MCF 10A (cell line): ENCODE data around the gene DMP1. TPM values are rescaled to one million over a fixed set of nuclear protein-coding genes. Genes with fewer than 3 reads are reported as not detected.

Experiments used
- BruUV-seq: library from RNA; stranded (reverse); fragments of 400-500 nt; replicated peaks from 2 replicates; lab custom pipeline; 2021; lab: Mats Ljungman, UMichigan
- CTCF ChIA-PET: fragments of 300-600 bp; sonication (Branson Sonifier 250); formaldehyde crosslinking; extraction: SDS; loops from one replicate; lab custom pipeline; 2021; ENCODE audit warnings: antibody characterized with exemption, inconsistent platforms; lab: Yijun Ruan, JAX
- POLR2A ChIA-PET: fragments of 300-600, 350-650 bp; sonication (Branson Sonifier 250); formaldehyde crosslinking; extraction: SDS; loops from one replicate; lab custom pipeline; 2020; ENCODE audit warnings: antibody characterized with exemption, inconsistent platforms; lab: Yijun Ruan, JAX
- DNase-seq: peaks from one replicate; pipeline ENCODE4 v3.0.0-alpha.2; 2018; ENCODE audit not compliant: unreplicated experiment
- H3K27ac Mint-ChIP-seq: one replicate; pipeline ENCODE4 v1.8.0; 2022; ENCODE audit warnings: mild to moderate bottlenecking, low read depth, mixed read lengths; ENCODE audit not compliant: unreplicated experiment
- H3K27me3 Mint-ChIP-seq: one replicate; pipeline ENCODE4 v1.8.0; 2022; ENCODE audit warnings: mixed read lengths; ENCODE audit not compliant: insufficient read depth, unreplicated experiment
- H3K36me3 Mint-ChIP-seq: one replicate; pipeline ENCODE4 v1.8.0; 2022; ENCODE audit warnings: mild to moderate bottlenecking, moderate library complexity, mixed read lengths; ENCODE audit not compliant: insufficient read depth, unreplicated experiment
- H3K4me1 Mint-ChIP-seq: one replicate; pipeline ENCODE4 v1.8.0; 2022; ENCODE audit warnings: mixed read lengths; ENCODE audit not compliant: insufficient read depth, unreplicated experiment
- H3K4me3 Mint-ChIP-seq: one replicate; pipeline ENCODE4 v1.8.0; 2022; ENCODE audit warnings: mild to moderate bottlenecking, moderate library complexity, mixed read lengths; ENCODE audit not compliant: unreplicated experiment
- H3K9me3 Mint-ChIP-seq: one replicate; pipeline ENCODE4 v1.8.0; 2022; ENCODE audit warnings: mixed read lengths; ENCODE audit not compliant: unreplicated experiment
- intact Hi-C: fragments of 100-400 bp; cut with micrococcal nuclease; formaldehyde crosslinking; loops from 2 replicates; pipeline ENCODE4 v1.14.1; 2022
- total RNA-seq: library from RNA; stranded (reverse); gene quantifications from 2 replicates; pipeline ENCODE4 v1.2.3, GENCODE V29; 2022
- TF ChIP-seq, protein P1 (sequence below): fragments of 200-600 bp; IDR thresholded peaks from one replicate; pipeline ENCODE4 v1.8.0; 2022; ENCODE audit warnings: antibody characterized with exemption, mild to moderate bottlenecking; ENCODE audit not compliant: unreplicated experiment

The DMP1 gene
- total RNA-seq, 1 experiment from 2014 or later: not detected

DNA sequence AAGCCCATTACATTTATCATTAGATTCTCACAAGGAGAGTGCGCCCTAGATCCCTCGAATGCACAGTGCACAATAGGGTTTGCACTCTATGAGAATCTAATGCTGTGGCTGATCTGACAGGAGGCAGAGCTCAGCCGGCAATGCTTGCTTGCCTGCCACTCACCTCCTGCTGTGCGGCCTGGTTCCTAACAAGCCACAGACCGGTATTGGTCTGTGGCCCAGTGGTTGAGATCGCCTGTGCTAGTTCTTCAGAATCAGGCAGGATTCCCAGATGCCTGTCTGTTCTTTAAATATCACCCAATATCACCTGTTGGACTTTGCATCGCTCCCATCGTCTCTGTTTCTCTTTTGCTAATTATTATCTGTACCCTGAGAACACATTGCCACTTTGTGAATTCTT is 27.8 kb upstream of the DMP1 start:
- TF ChIP-seq, protein P1, sequence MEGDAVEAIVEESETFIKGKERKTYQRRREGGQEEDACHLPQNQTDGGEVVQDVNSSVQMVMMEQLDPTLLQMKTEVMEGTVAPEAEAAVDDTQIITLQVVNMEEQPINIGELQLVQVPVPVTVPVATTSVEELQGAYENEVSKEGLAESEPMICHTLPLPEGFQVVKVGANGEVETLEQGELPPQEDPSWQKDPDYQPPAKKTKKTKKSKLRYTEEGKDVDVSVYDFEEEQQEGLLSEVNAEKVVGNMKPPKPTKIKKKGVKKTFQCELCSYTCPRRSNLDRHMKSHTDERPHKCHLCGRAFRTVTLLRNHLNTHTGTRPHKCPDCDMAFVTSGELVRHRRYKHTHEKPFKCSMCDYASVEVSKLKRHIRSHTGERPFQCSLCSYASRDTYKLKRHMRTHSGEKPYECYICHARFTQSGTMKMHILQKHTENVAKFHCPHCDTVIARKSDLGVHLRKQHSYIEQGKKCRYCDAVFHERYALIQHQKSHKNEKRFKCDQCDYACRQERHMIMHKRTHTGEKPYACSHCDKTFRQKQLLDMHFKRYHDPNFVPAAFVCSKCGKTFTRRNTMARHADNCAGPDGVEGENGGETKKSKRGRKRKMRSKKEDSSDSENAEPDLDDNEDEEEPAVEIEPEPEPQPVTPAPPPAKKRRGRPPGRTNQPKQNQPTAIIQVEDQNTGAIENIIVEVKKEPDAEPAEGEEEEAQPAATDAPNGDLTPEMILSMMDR: no peak
- Mint-ChIP-seq H3K27ac (no peak overlapping the region), H3K36me3 (no peaks in the 10 kb centered on the region), H3K27me3 (peaks cover 54% of the 10 kb centered on the region), H3K9me3 (no peaks in the 10 kb centered on the region), H3K4me1 (no peaks in the 10 kb centered on the region), H3K4me3 (no peak overlapping the region)
- no TSS peak for BruUV-seq
- POLR2A ChIA-PET: no interaction called here
- CTCF ChIA-PET: no interaction called here
- no peak for DNase-seq
- intact Hi-C loops: no loop called here

DNA sequence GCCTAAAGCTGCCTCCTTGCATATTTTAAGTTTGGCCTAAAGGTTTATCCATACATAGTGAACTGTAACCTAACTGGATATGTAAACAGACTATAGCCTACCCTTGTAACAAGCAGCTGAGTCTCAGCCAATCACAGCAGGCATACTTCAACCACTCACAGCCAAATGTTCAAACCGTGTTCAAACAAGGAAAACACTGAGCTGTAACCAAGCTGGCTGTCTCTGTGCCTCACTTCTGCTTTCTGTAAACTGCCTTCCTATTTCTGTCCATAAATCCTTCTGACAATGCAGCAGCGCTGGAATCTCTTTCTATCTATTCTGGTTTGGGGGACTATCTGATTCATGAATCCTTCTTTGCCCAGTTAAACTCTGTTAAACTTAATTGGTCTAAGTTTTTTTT is 25.4 kb upstream of the DMP1 start:
- H3K27me3 Mint-ChIP-seq: peaks cover 30% of the 10 kb centered on the region
- intact Hi-C loops: no loop called here
- TF ChIP-seq, protein P1: no peak
- no peaks in the 10 kb centered on the region for H3K9me3 Mint-ChIP-seq
- H3K36me3 Mint-ChIP-seq: no peaks in the 10 kb centered on the region
- no peak overlapping the region for H3K4me3 Mint-ChIP-seq
- BruUV-seq: no TSS peak
- no peak for DNase-seq
- ChIA-PET CTCF (no interaction called here), POLR2A (no interaction called here)
- no peaks in the 10 kb centered on the region for H3K4me1 Mint-ChIP-seq
- H3K27ac Mint-ChIP-seq: no peak overlapping the region

DNA sequence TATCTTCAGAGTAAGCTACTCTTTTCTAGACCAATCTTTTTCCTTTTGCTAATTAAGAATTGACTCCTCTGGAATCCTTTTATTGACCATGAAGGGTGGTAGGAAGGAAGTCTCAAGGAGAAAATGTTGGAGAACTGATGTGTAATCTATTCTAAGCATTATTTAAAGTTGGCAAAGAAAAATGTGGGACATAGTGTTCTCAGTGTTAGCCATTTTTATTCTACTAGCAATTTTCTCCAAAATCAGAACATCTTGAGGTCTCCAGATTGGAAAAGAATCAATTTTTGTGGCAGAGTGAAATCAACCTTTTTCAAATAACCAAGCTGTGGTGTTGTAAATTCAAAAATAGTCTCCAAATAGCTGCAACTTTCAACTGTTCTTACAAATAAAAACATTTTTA is 18.4 kb upstream of the DMP1 start:
- no peak overlapping the region for H3K27ac Mint-ChIP-seq
- TF ChIP-seq, protein P1: no peak
- no peak for DNase-seq
- no peak overlapping the region for H3K4me3 Mint-ChIP-seq
- ChIA-PET POLR2A (interaction anchor here (0.7 to 1.0 kb wide), 2 partner anchors 15 to 216 kb away, joined by 3 read pairs; no protein-coding TSS in a partner anchor), CTCF (interaction anchor here (0.6 to 1.5 kb wide), 3 partner anchors 48 to 412 kb away, joined by 3 to 4 read pairs (median 3); no protein-coding TSS in a partner anchor)
- H3K9me3 Mint-ChIP-seq: peaks cover 6% of the 10 kb centered on the region
- peaks cover 7% of the 10 kb centered on the region for H3K4me1 Mint-ChIP-seq
- no peaks in the 10 kb centered on the region for H3K27me3 Mint-ChIP-seq
- intact Hi-C loops: no loop called here
- no TSS peak for BruUV-seq
- H3K36me3 Mint-ChIP-seq: no peaks in the 10 kb centered on the region

DNA sequence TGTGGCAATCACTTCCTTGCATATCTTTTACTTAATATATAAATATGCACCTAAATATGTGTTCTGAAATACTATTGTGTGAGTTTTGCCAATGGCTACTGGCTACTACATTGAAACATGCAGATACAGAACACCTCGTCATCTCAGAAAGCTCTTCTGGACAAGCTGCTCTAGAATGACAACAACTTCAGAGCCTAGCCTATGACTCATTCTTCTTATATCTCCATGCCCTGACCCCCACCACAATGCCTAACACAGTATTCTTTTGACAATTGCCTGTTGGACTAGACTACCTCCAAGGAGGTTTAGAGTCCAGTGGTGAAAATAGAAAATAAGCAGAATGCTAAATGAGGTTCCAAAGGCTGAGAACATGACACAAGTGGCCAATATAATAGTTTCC is 17.6 kb upstream of the DMP1 start:
- no TSS peak for BruUV-seq
- intact Hi-C loops: no loop called here
- TF ChIP-seq, protein P1: no peak
- DNase-seq: peak; percentile 28
- POLR2A ChIA-PET: interaction anchor here (1.0 kb wide), 1 partner anchor 215 kb away, joined by 3 read pairs; no protein-coding TSS in a partner anchor
- Mint-ChIP-seq H3K27me3 (no peaks in the 10 kb centered on the region), H3K9me3 (peaks cover 6% of the 10 kb centered on the region), H3K36me3 (no peaks in the 10 kb centered on the region), H3K4me3 (no peak overlapping the region), H3K4me1 (peaks cover 7% of the 10 kb centered on the region), H3K27ac (no peak overlapping the region)
- CTCF ChIA-PET: interaction anchor here (0.5 to 2.3 kb wide), 5 partner anchors 25 to 220 kb away, joined by 3 to 7 read pairs (median 4); no protein-coding TSS in a partner anchor
